ENCODE measurements around the gene LYPD8. TPM values are rescaled to one million over a fixed set of nuclear protein-coding genes. Genes with fewer than 3 reads are reported as not detected.

The LYPD8 gene
- total RNA-seq, 2 donors from 2014 or later, result not detected

- no peak overlapping the region for H3K4me3 Mint-ChIP-seq
- Histone ChIP-seq H3K27ac (ENCODE audit: low read depth, low read length) (no peak overlapping the region), H3K9ac (ENCODE audit: extremely low read depth, low read length, poor library complexity, severe bottlenecking) (no peak overlapping the region), H3K36me3 (ENCODE audit: control insufficient read depth, insufficient read depth, low read length) (no peaks in the 10 kb centered on the region), H3K4me3 (ENCODE audit: low read length) (peak overlapping the region; percentile 69), H3K27me3 (ENCODE audit: control insufficient read depth, insufficient read depth, low read length, poor library complexity, severe bottlenecking) (no peaks in the 10 kb centered on the region), H3K4me1 (ENCODE audit: control insufficient read depth, insufficient read depth, low read length) (no peaks in the 10 kb centered on the region), H3K9me3 (ENCODE audit: control insufficient read depth, low read length) (peaks cover 74% of the 10 kb centered on the region)
- H3K27me3 Mint-ChIP-seq (ENCODE audit: insufficient read depth), result no peaks in the 10 kb centered on the region
- H3K27ac Mint-ChIP-seq, result no peak overlapping the region
- DNase-seq, result no peak
- 80 to 89% methylated on average over 1 to 2 of the region's 2 CpGs for WGBS, 2 experiments (ENCODE audit: insufficient coverage in 1 of 2, insufficient read length in 1 of 2)
- H3K9me3 Mint-ChIP-seq, result peaks cover 4% of the 10 kb centered on the region
- TF ChIP-seq, protein P1, sequence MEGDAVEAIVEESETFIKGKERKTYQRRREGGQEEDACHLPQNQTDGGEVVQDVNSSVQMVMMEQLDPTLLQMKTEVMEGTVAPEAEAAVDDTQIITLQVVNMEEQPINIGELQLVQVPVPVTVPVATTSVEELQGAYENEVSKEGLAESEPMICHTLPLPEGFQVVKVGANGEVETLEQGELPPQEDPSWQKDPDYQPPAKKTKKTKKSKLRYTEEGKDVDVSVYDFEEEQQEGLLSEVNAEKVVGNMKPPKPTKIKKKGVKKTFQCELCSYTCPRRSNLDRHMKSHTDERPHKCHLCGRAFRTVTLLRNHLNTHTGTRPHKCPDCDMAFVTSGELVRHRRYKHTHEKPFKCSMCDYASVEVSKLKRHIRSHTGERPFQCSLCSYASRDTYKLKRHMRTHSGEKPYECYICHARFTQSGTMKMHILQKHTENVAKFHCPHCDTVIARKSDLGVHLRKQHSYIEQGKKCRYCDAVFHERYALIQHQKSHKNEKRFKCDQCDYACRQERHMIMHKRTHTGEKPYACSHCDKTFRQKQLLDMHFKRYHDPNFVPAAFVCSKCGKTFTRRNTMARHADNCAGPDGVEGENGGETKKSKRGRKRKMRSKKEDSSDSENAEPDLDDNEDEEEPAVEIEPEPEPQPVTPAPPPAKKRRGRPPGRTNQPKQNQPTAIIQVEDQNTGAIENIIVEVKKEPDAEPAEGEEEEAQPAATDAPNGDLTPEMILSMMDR (conservative IDR thresholded peaks at IDR 0.05), result no peak
- H3K4me1 Mint-ChIP-seq, result no peaks in the 10 kb centered on the region
- no peaks in the 10 kb centered on the region for H3K36me3 Mint-ChIP-seq (ENCODE audit: low read depth)
Measured at GRCh38 chr1:248753708-248754280, 1.8 kb downstream of the LYPD8 start.

DNA sequence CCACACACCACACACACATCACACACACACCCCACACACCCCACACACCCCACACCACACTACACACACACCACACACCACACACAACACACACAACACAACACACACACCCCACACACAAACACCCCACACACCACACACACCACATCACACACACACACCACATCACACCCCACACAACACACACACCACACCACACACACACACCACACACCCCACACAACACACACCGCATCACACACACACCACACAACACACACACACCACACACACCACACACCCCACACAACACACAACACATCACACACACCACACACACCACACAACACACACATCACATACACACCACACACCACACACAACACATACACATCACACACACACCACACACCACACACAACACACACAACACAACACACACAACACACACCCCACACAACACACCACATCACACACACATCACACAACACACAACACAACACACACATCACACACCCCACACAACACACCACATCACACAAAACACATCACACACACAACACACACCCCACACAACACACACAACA, 2.4 kb downstream of the LYPD8 start:
- no peak overlapping the region for H3K9ac ChIP-seq (ENCODE audit: extremely low read depth, low read length, poor library complexity, severe bottlenecking)
- no peaks in the 10 kb centered on the region for H3K36me3 ChIP-seq (ENCODE audit: control insufficient read depth, insufficient read depth, low read length)
- Mint-ChIP-seq H3K36me3 (ENCODE audit: low read depth) (no peaks in the 10 kb centered on the region), H3K4me1 (no peaks in the 10 kb centered on the region), H3K27me3 (ENCODE audit: insufficient read depth) (no peaks in the 10 kb centered on the region), H3K27ac (no peak overlapping the region), H3K4me3 (no peak overlapping the region), H3K9me3 (peaks cover 4% of the 10 kb centered on the region)
- 100% methylated on average over 1 of the region's 1 CpG; no CpG with 5 or more reads in 1 of the 2 experiments for WGBS, 2 experiments (ENCODE audit: insufficient coverage in 1 of 2, insufficient read length in 1 of 2)
- H3K4me3 ChIP-seq (ENCODE audit: low read length), result peak overlapping the region; percentile 69
- no peak for DNase-seq
- peaks cover 68% of the 10 kb centered on the region for H3K9me3 ChIP-seq (ENCODE audit: control insufficient read depth, low read length)
- no peak overlapping the region for H3K27ac ChIP-seq (ENCODE audit: low read depth, low read length)
- no peaks in the 10 kb centered on the region for H3K4me1 ChIP-seq (ENCODE audit: control insufficient read depth, insufficient read depth, low read length)
- H3K27me3 ChIP-seq (ENCODE audit: control insufficient read depth, insufficient read depth, low read length, poor library complexity, severe bottlenecking), result no peaks in the 10 kb centered on the region
- TF ChIP-seq, protein P1 (conservative IDR thresholded peaks at IDR 0.05), result no peak

DNA sequence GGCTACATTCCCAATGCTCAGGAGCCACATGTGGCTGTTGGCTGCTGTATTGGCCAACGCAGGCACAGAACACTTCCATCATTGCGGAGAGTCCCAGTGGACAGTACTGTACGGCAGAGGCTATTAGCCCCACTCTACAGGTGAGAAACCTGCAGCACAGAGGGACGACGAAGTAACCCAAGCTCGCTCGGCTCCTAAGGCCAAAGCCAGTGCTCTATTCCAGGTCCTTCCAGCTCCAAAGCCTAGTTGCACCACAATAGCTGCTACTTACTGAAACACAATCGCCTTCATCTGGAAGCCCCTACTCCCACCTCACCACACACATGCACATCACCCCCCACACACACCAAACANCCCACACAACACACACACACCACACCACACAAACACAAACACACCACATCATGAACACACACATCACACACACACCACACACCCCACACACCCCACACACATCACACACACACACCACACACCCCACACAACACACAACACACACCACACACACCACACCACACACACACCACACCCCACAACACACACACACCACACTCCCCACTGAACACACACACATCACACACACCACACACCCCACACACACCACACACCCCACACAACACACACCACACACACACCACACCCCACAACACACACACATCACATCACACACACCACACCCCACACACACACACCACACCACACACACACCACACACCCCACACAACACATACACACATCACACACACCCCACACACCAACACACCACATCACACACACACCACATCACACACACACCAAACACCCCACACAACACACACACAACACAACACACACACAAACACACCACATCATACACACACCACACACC, 3.2 kb downstream of the LYPD8 start:
- TF ChIP-seq, protein P1 (conservative IDR thresholded peaks at IDR 0.05), result no peak
- WGBS, 2 experiments (ENCODE audit: insufficient coverage in 1 of 2, insufficient read length in 1 of 2), result 88 to 95% methylated on average over 5 to 8 of the region's 8 CpGs
- DNase-seq, result no peak

More for the DNA sequence above, 3.2 kb downstream of the LYPD8 start:
- H3K4me3 Mint-ChIP-seq, result no peak overlapping the region
- Histone ChIP-seq H3K9ac (ENCODE audit: extremely low read depth, low read length, poor library complexity, severe bottlenecking) (no peak overlapping the region), H3K4me3 (ENCODE audit: low read length) (peak overlapping the region; percentile 69), H3K27ac (ENCODE audit: low read depth, low read length) (no peak overlapping the region), H3K27me3 (ENCODE audit: control insufficient read depth, insufficient read depth, low read length, poor library complexity, severe bottlenecking) (no peaks in the 10 kb centered on the region), H3K4me1 (ENCODE audit: control insufficient read depth, insufficient read depth, low read length) (no peaks in the 10 kb centered on the region), H3K9me3 (ENCODE audit: control insufficient read depth, low read length) (peaks cover 60% of the 10 kb centered on the region), H3K36me3 (ENCODE audit: control insufficient read depth, insufficient read depth, low read length) (no peaks in the 10 kb centered on the region)
- H3K9me3 Mint-ChIP-seq, result peaks cover 5% of the 10 kb centered on the region
- no peak overlapping the region for H3K27ac Mint-ChIP-seq
- no peaks in the 10 kb centered on the region for H3K27me3 Mint-ChIP-seq (ENCODE audit: insufficient read depth)
- H3K36me3 Mint-ChIP-seq (ENCODE audit: low read depth), result no peaks in the 10 kb centered on the region
- H3K4me1 Mint-ChIP-seq, result no peaks in the 10 kb centered on the region

Measured in endodermal cell (in vitro differentiated cells).